Measurements from ENCODE around the gene CDH2. TPM values are rescaled to one million over a fixed set of nuclear protein-coding genes. Genes with fewer than 3 reads are reported as not detected.

The CDH2 gene
- polyA plus RNA-seq, 6 donors from 2014 or later = not detected

DNA sequence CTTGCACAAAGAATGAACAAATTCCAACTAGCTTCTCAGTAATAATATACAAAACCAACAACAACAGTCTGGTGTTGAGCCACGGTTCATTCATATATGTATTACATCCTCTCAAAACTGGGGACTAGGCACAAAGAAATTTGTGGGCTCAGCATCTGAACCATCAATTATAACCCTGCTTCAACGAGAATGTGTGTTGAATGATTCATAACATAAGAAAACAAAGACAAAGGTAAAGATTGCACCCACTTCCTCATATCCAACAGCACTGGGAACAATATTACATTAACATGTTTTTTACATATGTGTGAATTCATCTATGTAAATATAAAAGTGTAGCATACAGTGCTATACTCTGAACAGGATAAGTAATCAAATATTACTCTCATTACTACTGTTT is 144.8 kb downstream of the CDH2 start:
- H3K27me3 Mint-ChIP-seq = no peaks in the 10 kb centered on the region
- ATAC-seq (ENCODE audit: low read depth in 2 of 2) = no peak
- H3K4me3 Mint-ChIP-seq = no peak overlapping the region
- no peaks in the 10 kb centered on the region for H3K36me3 Mint-ChIP-seq
- H3K4me1 Mint-ChIP-seq = no peaks in the 10 kb centered on the region
- H3K9me3 Mint-ChIP-seq = peaks cover 0 to 5% (median 0%) of the 10 kb centered on the region in 7 donors
- DNase-seq = no peak
- H3K27ac Mint-ChIP-seq = no peak overlapping the region

DNA sequence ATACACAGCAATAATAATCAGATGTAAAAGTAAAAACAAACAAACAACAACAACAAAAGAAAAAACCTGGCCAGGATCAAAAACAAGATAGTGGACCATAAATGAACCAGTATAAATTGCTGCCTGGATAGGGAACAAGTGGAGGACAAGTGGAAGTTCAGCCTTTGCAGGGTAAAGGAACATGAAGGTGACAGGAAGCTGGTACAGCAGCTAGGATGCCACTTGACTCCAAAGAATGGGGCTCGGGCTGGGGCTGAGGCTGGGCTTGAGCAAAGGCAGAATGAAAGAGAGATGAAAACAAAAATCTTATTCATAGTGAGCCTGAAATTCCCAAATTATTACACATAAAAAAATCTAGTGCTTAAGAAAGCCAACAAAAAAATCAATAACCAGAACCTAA is 146.5 kb downstream of the CDH2 start:
- Mint-ChIP-seq H3K4me1 (no peaks in the 10 kb centered on the region), H3K27ac (no peak overlapping the region), H3K27me3 (no peaks in the 10 kb centered on the region), H3K36me3 (no peaks in the 10 kb centered on the region), H3K4me3 (no peak overlapping the region), H3K9me3 (peaks cover 0 to 5% (median 0%) of the 10 kb centered on the region in 7 donors)
- DNase-seq (no peak), ATAC-seq (ENCODE audit: low read depth in 2 of 2) (no peak)

DNA sequence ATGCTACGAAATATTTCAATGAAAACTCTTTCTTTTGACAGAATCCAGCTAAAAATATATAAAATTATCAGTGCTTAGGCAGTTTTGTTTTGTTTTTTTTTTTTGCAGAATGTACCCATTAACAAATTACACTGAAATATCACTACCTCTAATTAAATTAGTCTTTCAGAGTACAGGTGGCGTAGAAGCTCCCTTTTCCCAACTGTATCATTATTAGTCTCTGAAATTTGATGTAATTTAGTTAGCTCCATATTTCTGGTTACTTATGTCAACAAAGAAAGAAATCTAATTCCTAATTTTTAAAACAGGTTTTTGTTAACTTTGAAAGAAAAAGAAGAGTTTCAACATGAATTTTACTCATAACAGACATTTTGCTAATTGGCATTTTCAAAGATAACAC is 149.2 kb downstream of the CDH2 start:
- DNase-seq (no peak), ATAC-seq (ENCODE audit: low read depth in 2 of 2) (no peak)
- Mint-ChIP-seq H3K9me3 (peaks cover 0 to 10% (median 0%) of the 10 kb centered on the region in 7 donors), H3K27me3 (no peaks in the 10 kb centered on the region), H3K4me1 (no peaks in the 10 kb centered on the region), H3K27ac (no peak overlapping the region), H3K4me3 (no peak overlapping the region), H3K36me3 (no peaks in the 10 kb centered on the region)

DNA sequence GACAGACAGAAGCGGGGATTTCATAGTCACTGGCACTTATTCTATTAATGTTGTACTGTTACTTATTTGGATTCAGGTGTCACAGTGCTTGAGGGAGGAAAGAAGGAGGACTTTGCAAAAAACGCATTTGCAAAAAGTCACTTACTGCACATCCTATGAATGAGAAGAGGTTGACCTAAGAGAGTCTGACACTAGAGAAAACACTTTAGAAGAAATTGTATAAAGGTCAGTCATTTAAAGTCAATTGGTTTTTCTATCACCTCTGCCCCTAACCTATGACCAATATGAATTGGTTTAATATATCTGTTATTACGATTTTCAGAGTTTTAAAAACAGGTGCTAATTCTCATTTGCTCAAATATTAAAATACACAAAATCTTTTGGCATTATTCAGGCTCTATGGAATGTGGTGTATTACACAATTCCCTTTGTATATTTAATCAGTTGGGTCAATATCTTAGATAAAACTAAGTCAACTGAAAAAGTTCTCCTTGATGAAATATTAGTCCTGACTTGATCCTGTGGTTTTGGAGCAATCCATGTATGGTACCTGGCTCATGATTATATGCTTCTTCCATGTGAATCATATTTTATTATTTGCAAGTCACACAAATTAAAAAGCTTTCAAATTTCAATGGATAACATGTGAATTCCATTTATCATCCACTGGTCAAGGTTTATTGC is 157.4 kb downstream of the CDH2 start:
- no peak for DNase-seq

DNA sequence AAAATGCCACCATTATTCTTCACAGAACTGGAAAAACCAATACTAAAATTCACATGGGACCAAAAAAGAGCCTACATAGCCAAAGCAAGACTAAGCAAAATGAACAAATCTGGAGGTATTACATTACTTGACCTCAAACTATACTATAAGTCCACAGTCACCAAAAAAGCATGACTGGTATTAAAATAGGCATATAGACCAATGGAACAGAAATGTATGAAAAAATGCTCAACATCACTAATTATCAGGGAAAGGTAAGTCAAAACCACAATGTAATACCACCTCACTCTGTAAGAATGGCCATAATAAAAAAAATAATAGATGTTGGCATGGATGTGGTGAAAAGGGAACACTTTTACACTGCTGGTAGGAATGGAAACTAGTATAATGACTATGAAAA is 158.6 kb downstream of the CDH2 start:
- Mint-ChIP-seq H3K27ac (no peak overlapping the region), H3K36me3 (no peaks in the 10 kb centered on the region), H3K27me3 (no peaks in the 10 kb centered on the region), H3K4me1 (no peaks in the 10 kb centered on the region), H3K9me3 (peaks cover 0 to 9% (median 0%) of the 10 kb centered on the region in 7 donors), H3K4me3 (no peak overlapping the region)
- ATAC-seq (ENCODE audit: low read depth in 2 of 2) (no peak), DNase-seq (no peak)

More for the DNA sequence above, 157.4 kb downstream of the CDH2 start:
- Mint-ChIP-seq H3K27ac (no peak overlapping the region), H3K36me3 (no peaks in the 10 kb centered on the region), H3K4me1 (no peaks in the 10 kb centered on the region), H3K9me3 (peaks cover 0 to 9% (median 0%) of the 10 kb centered on the region in 7 donors), H3K27me3 (no peaks in the 10 kb centered on the region), H3K4me3 (no peak overlapping the region)
- no peak for ATAC-seq (ENCODE audit: low read depth in 2 of 2)

DNA sequence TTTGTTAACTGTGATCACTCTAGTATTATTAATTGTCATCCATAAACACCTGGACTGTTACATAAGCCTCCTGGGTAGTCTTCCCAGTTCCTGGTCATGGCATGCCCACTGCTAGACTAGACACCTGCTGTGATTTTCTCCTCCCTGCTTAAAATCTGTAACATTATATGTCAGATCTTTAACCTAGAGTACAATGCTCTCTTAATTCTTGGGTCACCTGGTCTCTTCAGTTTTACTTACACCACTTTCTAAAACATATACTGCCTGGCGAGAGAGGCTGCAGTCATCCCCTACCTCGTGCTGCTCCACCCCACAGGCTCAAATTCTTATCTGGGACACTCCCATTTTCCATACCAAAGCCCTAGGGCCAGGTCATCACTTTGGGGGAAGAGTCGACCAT is 161.3 kb downstream of the CDH2 start:
- no peak for ATAC-seq (ENCODE audit: low read depth in 2 of 2)
- Mint-ChIP-seq H3K27me3 (no peaks in the 10 kb centered on the region), H3K4me3 (no peak overlapping the region), H3K36me3 (no peaks in the 10 kb centered on the region), H3K4me1 (no peaks in the 10 kb centered on the region), H3K27ac (no peak overlapping the region), H3K9me3 (peaks cover 0 to 9% (median 0%) of the 10 kb centered on the region in 7 donors)
- DNase-seq = no peak

DNA sequence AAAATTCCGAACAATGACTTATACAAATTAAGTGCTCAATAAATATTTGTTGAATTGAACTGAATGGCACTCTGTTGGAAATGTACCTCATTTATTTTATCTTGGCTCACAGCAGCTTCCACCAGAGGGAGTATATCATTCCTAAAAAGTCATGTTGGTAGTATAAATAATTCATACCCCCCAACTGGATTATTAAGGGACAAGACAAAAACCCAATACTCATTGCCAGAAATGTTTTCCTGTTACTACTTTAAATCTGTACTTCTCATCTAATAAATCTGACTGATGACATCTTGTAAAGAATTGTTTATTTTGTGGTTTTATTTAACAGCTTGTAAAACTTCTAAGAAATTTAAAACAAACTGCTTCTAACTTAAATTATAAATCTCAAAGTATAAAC is 163.9 kb downstream of the CDH2 start:
- Mint-ChIP-seq H3K9me3 (peaks cover 0 to 9% (median 0%) of the 10 kb centered on the region in 7 donors), H3K36me3 (no peaks in the 10 kb centered on the region), H3K27ac (no peak overlapping the region), H3K4me3 (no peak overlapping the region), H3K4me1 (no peaks in the 10 kb centered on the region), H3K27me3 (no peaks in the 10 kb centered on the region)
- no peak for DNase-seq
- ATAC-seq (ENCODE audit: low read depth in 2 of 2) = no peak

DNA sequence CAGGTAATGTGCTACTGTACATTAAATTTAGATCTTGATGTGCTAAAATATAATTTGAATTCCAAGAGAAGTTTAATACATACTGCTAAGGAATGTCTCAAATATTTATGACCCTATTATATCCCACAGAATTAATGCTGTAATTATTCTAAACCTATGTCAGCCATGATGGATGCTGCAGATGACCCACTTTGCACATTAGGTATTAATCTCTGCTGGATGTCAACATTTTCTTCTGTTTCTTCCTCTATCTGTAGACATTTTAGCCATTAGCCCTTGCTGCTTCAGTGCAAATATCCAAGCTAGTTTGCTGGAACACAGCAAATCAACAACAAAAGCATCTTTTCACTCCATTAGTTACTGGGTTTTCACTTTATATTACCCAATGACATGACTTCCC is 164.6 kb downstream of the CDH2 start:
- Mint-ChIP-seq H3K27me3 (no peaks in the 10 kb centered on the region), H3K4me3 (no peak overlapping the region), H3K4me1 (no peaks in the 10 kb centered on the region), H3K9me3 (peaks cover 0 to 4% (median 0%) of the 10 kb centered on the region in 7 donors), H3K36me3 (no peaks in the 10 kb centered on the region), H3K27ac (no peak overlapping the region)
- ATAC-seq (ENCODE audit: low read depth in 2 of 2) (no peak), DNase-seq (no peak)

DNA sequence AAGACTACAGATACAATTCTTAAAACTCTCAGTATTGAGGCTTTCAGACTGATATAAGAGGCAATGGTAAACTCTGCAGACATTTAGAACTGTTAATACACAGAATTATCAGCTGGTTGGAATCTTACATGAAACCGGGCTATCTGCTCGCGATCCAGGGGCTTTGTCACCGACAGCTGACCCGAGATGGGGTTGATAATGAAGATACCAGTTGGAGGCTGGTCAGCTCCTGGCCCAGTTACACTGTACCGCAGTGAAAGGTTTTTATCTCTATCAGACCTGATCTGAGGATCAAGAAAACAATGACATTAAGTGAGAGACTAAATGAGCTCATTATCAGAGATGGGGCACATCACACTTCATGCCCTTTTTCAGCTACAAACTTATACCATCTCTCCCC is 167.3 kb downstream of the CDH2 start:
- ATAC-seq (ENCODE audit: low read depth in 2 of 2) (no peak), DNase-seq (no peak)
- Mint-ChIP-seq H3K4me1 (no peaks in the 10 kb centered on the region), H3K27me3 (no peaks in the 10 kb centered on the region), H3K27ac (no peak overlapping the region), H3K4me3 (no peak overlapping the region), H3K36me3 (no peaks in the 10 kb centered on the region), H3K9me3 (no peaks in the 10 kb centered on the region)

DNA sequence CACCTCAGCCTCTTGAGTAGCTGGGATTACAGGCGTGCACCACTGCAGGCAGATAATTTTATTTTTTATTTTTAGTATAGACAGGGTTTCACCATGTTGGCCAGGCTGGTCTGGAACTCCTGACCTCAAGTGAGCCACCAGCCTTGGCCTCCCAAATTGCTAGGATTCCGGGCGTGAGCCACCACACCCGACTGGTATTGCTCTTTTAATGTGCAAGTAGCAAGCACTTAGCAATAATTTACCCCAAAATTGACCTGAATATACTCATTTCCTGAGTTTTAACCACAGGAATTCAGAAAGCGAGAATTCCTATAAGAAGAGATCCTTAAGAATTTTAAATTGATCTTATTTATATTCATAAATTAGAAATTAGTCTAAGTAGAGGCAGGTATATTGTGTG is 169.1 kb downstream of the CDH2 start:
- Mint-ChIP-seq H3K36me3 (no peaks in the 10 kb centered on the region), H3K27ac (no peak overlapping the region), H3K27me3 (no peaks in the 10 kb centered on the region), H3K4me1 (no peaks in the 10 kb centered on the region), H3K9me3 (no peaks in the 10 kb centered on the region), H3K4me3 (no peak overlapping the region)
- no peak for ATAC-seq (ENCODE audit: low read depth in 2 of 2)
- DNase-seq = no peak

DNA sequence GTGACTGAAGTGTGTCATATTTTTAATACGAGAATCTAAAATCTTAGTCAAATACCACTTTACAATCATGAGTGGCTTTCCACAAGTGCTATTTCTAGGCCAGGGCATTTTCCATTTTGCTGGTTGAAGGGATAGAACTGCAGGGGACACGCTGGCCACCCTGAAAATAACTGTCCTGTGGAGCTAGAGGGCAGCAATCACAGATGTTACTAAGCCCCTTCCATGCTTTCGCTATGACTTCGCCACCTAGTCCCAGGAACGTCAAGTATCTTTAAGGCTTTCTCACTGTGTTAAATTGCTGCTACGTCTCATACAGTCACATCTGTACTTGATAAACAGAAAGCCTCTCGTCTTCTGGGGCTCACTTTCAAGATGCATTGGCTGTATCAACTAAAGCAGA is 171.8 kb downstream of the CDH2 start:
- DNase-seq = no peak
- Mint-ChIP-seq H3K27ac (no peak overlapping the region), H3K4me1 (no peaks in the 10 kb centered on the region), H3K27me3 (no peaks in the 10 kb centered on the region), H3K9me3 (no peaks in the 10 kb centered on the region), H3K36me3 (no peaks in the 10 kb centered on the region), H3K4me3 (no peak overlapping the region)
- no peak for ATAC-seq (ENCODE audit: low read depth in 2 of 2)

DNA sequence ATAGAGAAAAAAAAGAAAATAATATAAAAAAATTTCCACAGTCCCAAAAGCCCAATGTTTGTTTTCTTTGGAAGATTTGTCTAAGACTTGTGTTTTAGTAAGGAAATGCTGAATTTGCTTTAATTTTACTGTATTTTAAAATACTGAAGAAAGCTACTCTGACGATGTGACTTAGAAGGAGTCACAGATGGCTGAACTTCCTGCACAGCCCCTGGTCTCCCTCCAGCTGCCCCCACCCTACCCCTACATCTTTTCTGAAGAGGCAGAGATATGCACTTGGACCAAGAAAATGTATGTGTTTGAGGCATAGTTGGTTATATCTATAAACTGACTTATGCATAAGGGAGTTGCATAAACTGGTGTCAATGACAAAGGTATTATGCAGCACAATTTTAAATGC is 172.3 kb downstream of the CDH2 start:
- DNase-seq (no peak), ATAC-seq (ENCODE audit: low read depth in 2 of 2) (no peak)
- no peaks in the 10 kb centered on the region for H3K4me1 Mint-ChIP-seq
- H3K27ac Mint-ChIP-seq = no peak overlapping the region
- no peak overlapping the region for H3K4me3 Mint-ChIP-seq
- H3K27me3 Mint-ChIP-seq = no peaks in the 10 kb centered on the region
- H3K36me3 Mint-ChIP-seq = no peaks in the 10 kb centered on the region
- no peaks in the 10 kb centered on the region for H3K9me3 Mint-ChIP-seq

DNA sequence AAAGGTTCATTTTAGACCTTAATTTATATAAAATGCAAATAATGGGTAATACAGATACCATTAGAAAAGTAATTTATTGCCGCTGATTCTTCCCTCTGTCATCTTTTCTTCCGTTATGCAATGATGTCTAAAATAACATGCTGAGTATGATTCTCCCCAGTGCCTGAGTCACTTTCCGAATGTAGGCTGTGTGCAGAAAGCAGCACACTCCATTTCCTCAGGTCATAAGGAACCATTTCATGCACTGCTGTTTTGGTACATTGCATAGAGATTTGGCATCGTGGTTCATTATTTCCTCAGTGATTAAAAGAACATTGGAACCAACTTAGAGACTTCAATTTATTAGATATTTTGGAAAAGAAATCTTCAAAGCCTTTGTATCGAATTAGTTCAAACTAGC is 173.5 kb downstream of the CDH2 start:
- H3K27ac Mint-ChIP-seq = no peak overlapping the region
- H3K4me1 Mint-ChIP-seq = no peaks in the 10 kb centered on the region
- peaks cover 0 to 6% (median 0%) of the 10 kb centered on the region in 7 donors for H3K9me3 Mint-ChIP-seq
- DNase-seq = no peak
- no peaks in the 10 kb centered on the region for H3K27me3 Mint-ChIP-seq
- no peaks in the 10 kb centered on the region for H3K36me3 Mint-ChIP-seq
- no peak overlapping the region for H3K4me3 Mint-ChIP-seq
- ATAC-seq (ENCODE audit: low read depth in 2 of 2) = no peak

DNA sequence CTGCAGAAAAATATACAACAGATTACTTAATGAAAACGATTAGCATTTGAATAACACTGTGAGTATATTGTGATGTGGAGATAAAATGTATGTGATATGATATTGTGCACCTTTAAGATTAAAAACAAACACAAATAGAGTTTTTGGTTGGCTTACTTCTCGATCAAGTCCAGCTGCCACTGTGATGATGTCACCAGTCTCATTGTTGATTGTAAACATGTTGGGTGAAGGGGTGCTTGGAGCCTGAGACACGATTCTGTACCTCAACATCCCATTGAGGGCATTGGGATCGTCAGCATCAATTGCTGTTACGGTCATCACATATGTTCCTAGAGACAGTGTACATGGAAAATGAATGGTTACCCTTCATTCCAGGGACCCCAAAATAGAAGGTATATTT is 174.1 kb downstream of the CDH2 start:
- Mint-ChIP-seq H3K4me1 (no peaks in the 10 kb centered on the region), H3K27ac (no peak overlapping the region), H3K9me3 (peaks cover 0 to 6% (median 0%) of the 10 kb centered on the region in 7 donors), H3K36me3 (no peaks in the 10 kb centered on the region), H3K27me3 (no peaks in the 10 kb centered on the region), H3K4me3 (no peak overlapping the region)
- no peak for ATAC-seq (ENCODE audit: low read depth in 2 of 2)
- DNase-seq = no peak

DNA sequence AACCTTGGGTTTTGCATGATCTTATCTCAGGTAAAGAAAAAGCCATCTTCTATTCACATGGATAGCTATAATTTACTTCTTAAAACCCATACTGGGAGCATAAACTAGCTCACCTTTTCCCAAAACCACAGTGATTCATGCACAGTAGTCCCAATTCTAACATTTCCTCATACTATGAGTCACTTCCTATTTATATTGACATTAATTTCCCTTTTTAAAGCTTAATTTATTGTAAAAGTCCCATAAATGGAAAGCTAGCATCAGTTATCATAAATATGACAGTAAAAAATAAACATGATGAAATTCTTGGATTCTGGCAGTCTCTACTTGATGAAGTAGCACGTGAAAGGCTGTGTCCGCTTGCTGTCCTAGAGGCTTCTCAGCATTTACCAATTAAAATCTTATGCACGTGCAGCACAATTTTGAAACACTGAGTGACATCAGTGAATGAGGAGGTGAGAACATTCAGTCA is 180.1 kb downstream of the CDH2 start:
- H3K4me3 Mint-ChIP-seq = no peak overlapping the region
- H3K4me1 Mint-ChIP-seq = no peaks in the 10 kb centered on the region
- H3K27me3 Mint-ChIP-seq = no peaks in the 10 kb centered on the region

More for the DNA sequence above, 180.1 kb downstream of the CDH2 start:
- Mint-ChIP-seq H3K9me3 (peaks cover 0 to 6% (median 2%) of the 10 kb centered on the region in 7 donors), H3K27ac (no peak overlapping the region), H3K36me3 (no peaks in the 10 kb centered on the region)
- ATAC-seq (ENCODE audit: low read depth in 2 of 2) = no peak
- DNase-seq = no peak

Measured in naive B cell (primary cell).